Measurements from ENCODE around the gene GFM2. TPM values are rescaled to one million over a fixed set of nuclear protein-coding genes. Genes with fewer than 3 reads are reported as not detected.

Gene GFM2
- total and polyA plus RNA-seq, 4 donors: 4.1 to 18.6 (median 15.4) TPM

Other genes with a start within 250 kb of the GFM2 start
- 10 to 100 TPM in 1 of 2 donors, 1 to 10 TPM in 1; 4.8 to 10.6 TPM for gene ENC1, start 126.4 kb downstream of the GFM2 start, total RNA-seq
- gene ENC1, start 126.4 kb downstream of the GFM2 start, polyA plus RNA-seq: 1 to 10 TPM; 2.1 to 2.8 TPM
- 100 to 1,000 TPM; 122 to 172 TPM for gene HEXB, start 81.9 kb downstream of the GFM2 start, total RNA-seq
- gene HEXB, start 81.9 kb downstream of the GFM2 start, polyA plus RNA-seq: 100 to 1,000 TPM; 112 to 151 TPM
- gene NSA2, start 132 bp upstream of the GFM2 start, total RNA-seq: 10 to 100 TPM; 50.9 to 57.9 TPM
- 100 to 1,000 TPM; 111 to 307 TPM for gene NSA2, start 132 bp upstream of the GFM2 start, polyA plus RNA-seq
- gene FAM169A, start 99.3 kb upstream of the GFM2 start, total RNA-seq: 1 to 10 TPM; 1.0 to 2.2 TPM
- under 1 TPM; 0.13 to 0.25 TPM for gene FAM169A, start 99.3 kb upstream of the GFM2 start, polyA plus RNA-seq